ENCODE measurements around the gene TEKT2.

TEKT2 gene

DNA sequence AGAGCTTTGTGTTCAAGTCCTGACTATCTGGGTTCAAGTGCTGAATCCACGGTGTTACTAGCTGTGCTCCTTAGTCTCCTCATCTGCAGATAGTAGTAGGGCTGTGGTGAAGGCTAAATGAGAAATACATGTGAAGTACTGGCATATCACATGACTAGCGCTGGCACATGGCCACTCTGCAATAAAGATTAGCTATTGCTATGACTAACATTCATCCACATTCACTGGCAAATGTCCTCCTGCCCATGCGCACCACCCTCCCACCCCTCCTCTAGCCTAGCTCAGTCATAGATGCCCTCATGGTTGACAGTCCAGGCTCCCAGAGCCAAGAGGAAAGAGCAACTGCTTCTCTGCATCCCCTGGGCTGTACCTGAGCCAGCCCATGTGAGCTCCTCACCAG, 49.6 kb downstream of the TEKT2 start:
- no peak for DNase-seq

DNA sequence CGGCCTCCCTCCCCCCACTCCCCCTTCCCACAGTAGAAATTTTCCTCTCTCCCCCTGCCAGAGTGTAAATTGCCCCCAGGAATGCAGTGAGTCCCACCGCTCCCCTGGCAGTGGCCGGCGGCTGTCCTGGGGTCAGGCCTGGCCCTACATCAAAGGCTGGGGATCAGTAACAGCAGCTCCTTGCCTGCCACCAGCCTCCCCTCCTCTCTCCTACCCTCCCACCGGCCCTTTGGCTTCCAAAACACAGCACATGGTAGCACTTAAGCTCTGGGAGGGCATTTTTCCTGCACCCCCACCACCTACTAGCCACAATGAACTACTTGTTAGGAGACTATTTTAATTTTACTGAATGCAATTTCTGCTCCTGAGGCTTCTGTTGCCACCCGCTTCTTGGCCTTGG, 50.1 kb downstream of the TEKT2 start:
- no peak for DNase-seq

DNA sequence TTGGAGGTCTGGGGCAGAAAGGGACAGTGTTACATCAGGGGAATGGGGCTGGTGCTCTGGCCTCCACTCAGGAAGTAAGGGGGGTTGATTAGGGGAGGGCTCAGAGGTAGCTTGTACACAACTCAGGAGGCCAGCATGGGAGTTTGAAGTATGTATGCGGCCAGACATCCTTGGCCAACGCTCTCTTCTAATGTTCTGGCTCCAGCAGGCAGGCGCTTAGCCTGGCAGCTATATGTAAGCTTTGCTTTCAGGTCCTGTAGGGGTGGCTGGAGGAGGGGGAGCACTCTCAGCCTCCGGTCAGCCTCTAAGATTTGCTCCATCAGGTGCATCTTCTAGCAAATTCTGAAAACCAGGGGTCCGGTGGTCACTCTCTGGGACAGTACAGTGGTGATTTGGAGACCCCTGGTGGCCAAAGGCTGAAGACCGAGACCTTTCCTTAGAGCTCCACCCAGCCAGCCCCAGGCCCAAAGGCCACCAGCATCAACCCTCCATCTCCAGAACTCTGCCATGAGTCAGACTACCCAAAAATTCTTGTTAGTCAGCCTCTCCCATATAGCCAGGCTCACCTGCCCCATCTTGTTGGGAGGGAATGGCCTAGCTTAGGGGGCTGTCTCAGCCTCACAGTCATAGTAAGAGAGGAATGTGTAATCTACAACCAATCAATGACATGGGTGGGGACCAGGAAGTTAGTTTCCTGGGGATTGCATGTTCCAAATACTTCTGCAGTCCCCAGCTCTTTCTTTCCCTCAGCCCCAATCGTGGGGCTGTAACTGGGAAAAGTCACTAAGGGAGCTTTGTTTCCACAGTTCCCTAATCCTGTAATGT, 50.8 kb downstream of the TEKT2 start:
- no peak for DNase-seq

DNA sequence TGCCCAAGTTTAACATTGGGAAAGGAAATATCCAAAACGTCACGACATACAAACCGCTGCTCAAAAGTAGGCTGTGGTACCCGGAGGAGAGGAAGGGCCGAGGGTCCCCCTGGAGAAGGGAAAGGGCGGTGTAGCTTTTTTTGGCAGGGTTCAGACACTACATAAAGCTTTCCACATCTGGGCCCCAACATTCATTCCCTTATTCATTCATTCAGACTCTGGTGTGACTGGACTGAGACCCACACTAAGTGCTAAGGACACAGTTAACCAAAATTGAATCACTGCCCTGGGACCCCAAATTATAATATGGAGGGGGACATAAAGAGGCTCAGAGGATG, 51.4 kb downstream of the TEKT2 start:
- DNase-seq, result no peak

DNA sequence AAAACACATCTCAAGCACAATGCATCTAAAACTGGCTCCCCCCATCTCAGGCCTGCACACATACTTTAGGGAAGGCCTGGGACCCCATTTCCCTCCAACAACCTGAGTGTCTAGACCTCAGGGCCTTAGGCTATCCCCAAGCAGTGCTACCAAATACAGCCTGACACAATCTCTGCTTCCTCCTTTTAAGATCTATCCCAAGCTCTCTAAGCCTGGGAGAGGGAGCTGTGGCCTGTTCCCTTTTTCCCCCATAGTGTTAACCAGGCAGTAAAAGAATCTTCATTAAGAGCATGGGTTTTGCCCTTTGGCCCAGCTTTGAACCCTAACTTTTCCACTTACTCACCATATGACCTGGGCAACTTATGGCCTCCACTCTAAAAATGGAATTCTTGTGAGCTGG, 51.9 kb downstream of the TEKT2 start:
- no peak for DNase-seq

DNA sequence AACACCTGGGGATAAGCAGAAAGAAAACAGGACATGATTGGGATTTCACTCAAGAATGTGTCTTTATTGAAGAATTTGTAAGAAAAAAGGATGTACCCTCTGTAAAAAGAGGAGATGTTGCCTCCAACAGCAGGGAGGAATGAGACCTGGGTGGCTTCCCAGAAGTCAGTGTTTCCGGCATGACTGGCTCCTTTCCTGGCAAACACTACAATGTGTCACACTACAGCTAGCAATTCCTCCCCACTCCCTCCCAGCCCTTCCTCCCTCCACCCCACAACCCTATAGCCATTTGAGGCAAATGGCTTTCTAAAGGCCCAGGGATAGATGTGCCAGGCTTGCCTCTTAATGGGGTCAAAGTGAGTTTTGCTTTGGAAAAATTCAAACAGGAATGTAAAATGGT, 52.6 kb downstream of the TEKT2 start:
- no peak for DNase-seq

DNA sequence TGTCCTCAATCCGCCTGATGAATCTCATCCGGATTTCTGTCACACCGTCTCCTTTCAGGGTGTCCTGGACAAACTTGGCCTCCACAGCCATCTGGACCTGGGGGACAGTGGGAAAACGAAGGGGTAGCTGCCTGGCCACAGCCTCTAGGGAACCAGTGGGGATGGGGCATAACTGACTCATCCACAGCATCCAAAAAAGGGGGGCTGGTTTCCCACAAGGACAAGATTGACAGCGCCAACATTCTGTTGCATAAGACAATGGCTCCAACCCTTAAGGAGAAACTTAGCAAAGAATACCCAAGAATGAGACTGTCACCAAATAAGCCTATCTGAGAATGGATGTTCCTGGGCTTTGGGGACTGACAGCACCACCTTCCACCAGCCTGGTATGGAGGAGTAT, 53.3 kb downstream of the TEKT2 start:
- no peak for DNase-seq

DNA sequence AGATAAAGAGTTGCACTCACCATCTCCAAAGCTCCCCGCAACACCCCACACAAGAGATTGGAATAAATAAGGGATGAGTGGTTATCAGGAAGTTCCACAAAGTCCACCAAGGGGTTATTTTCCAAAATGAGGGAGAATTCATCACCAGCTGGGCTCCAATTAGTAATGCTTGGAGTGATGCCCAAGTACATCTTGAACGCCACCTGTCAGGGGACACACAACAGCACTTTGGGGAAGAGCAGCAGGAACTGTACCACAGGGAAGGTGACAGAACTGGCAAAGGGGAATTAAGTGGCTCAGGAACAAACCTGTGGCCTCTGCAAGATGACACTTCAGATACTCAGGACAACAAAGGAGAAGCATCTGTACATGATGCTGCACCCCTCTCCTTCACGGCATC, 53.9 kb downstream of the TEKT2 start:
- no peak for DNase-seq
